HepG2 (cell line): ENCODE results near the gene DDR2.

Experiments
- ARNT2 ChIP-seq: sonication (generic); formaldehyde crosslinking; IDR thresholded peaks from 2 replicates; pipeline ENCODE4 v1.8.0; 2022; ENCODE audit warnings: mild to moderate bottlenecking, low read depth, missing genetic modification reagents, moderate library complexity
- BATF2 ChIP-seq: sonication (generic); formaldehyde crosslinking; IDR thresholded peaks from 2 replicates; pipeline ENCODE4 v1.8.0; 2022; ENCODE audit warnings: mild to moderate bottlenecking, missing genetic modification reagents, moderate library complexity
- CCAR2 ChIP-seq: fragments of 200-400 bp; formaldehyde crosslinking; optimal IDR thresholded peaks from 2 replicates; pipeline ENCODE3; 2018; ENCODE audit warnings: low read depth, mild to moderate bottlenecking, low read length, moderate library complexity
- CTCF ChIP-seq: sonication (generic); formaldehyde crosslinking; IDR thresholded peaks from 2 replicates; pipeline ENCODE4 v1.5.0; 2020; ENCODE audit warnings: mild to moderate bottlenecking, missing genetic modification reagents, moderate library complexity
- ELF4 ChIP-seq: sonication (generic); formaldehyde crosslinking; IDR thresholded peaks from 2 replicates; pipeline ENCODE4 v1.5.0; 2020; ENCODE audit warnings: missing genetic modification reagents, mild to moderate bottlenecking, moderate library complexity, borderline replicate concordance
- GABPA ChIP-seq, 2 experiments: IDR thresholded peaks; 2 replicates each; pipeline ENCODE4 v1.6.1; 2011 to 2016; ENCODE audit warnings: low read depth in 2 of 2, low read length in 1 of 2, missing biosample characterization in 1 of 2, missing genetic modification characterization in 1 of 2
- POLR2A ChIP-seq, 2 experiments: IDR thresholded peaks; 2 replicates each; pipeline ENCODE4 v1.6.1; 2011; ENCODE audit warnings: low read depth in 2 of 2, low read length in 2 of 2, mild to moderate bottlenecking in 1 of 2, moderate library complexity in 1 of 2; ENCODE audit not compliant: insufficient read depth in 1 of 2
- RAD21 ChIP-seq: fragments of 450-650 bp; formaldehyde crosslinking; IDR thresholded peaks from 2 replicates; pipeline ENCODE4 v1.5.0; 2020; ENCODE audit warnings: mild to moderate bottlenecking
- RXRA ChIP-seq: sonication (generic); formaldehyde crosslinking; IDR thresholded peaks from 2 replicates; pipeline ENCODE4 v1.5.1; 2020; ENCODE audit warnings: missing genetic modification reagents
- ZNF282 ChIP-seq: fragments of 450-650 bp; IDR thresholded peaks from 2 replicates; pipeline ENCODE4 v1.6.1; 2018; ENCODE audit not compliant: partially characterized antibody
- TF ChIP-seq, protein P1 (sequence below): sonication (generic); formaldehyde crosslinking; IDR thresholded peaks from 2 replicates; pipeline ENCODE4 v1.4.0; 2020; ENCODE audit warnings: missing genetic modification reagents, borderline replicate concordance
- TF ChIP-seq, protein P2 (sequence below): sonication (generic); formaldehyde crosslinking; IDR thresholded peaks from 2 replicates; pipeline ENCODE4 v1.4.0; 2020; ENCODE audit warnings: mild to moderate bottlenecking, missing genetic modification reagents

GRCh38 chr1:162725301-162725837, 93.1 kb downstream of the DDR2 start:
- TF ChIP-seq ARNT2 = no peak
- no peak for TF ChIP-seq GABPA (IDR thresholded peaks at IDR 0.05; ENCODE audit: low read depth, low read length)
- no peak for TF ChIP-seq GABPA (CRISPR knock-in tag; IDR thresholded peaks at IDR 0.05; ENCODE audit: low read depth)
- TF ChIP-seq, protein P1, sequence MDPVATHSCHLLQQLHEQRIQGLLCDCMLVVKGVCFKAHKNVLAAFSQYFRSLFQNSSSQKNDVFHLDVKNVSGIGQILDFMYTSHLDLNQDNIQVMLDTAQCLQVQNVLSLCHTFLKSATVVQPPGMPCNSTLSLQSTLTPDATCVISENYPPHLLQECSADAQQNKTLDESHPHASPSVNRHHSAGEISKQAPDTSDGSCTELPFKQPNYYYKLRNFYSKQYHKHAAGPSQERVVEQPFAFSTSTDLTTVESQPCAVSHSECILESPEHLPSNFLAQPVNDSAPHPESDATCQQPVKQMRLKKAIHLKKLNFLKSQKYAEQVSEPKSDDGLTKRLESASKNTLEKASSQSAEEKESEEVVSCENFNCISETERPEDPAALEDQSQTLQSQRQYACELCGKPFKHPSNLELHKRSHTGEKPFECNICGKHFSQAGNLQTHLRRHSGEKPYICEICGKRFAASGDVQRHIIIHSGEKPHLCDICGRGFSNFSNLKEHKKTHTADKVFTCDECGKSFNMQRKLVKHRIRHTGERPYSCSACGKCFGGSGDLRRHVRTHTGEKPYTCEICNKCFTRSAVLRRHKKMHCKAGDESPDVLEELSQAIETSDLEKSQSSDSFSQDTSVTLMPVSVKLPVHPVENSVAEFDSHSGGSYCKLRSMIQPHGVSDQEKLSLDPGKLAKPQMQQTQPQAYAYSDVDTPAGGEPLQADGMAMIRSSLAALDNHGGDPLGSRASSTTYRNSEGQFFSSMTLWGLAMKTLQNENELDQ (CRISPR knock-in tag) = no peak
- TF ChIP-seq, protein P2, sequence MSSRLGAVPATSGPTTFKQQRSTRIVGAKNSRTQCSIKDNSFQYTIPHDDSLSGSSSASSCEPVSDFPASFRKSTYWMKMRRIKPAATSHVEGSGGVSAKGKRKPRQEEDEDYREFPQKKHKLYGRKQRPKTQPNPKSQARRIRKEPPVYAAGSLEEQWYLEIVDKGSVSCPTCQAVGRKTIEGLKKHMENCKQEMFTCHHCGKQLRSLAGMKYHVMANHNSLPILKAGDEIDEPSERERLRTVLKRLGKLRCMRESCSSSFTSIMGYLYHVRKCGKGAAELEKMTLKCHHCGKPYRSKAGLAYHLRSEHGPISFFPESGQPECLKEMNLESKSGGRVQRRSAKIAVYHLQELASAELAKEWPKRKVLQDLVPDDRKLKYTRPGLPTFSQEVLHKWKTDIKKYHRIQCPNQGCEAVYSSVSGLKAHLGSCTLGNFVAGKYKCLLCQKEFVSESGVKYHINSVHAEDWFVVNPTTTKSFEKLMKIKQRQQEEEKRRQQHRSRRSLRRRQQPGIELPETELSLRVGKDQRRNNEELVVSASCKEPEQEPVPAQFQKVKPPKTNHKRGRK (CRISPR knock-in tag) = no peak
- TF ChIP-seq POLR2A (IDR thresholded peaks at IDR 0.05; ENCODE audit: insufficient read depth in 1 of 2, low read depth in 2 of 2, low read length in 2 of 2) = no peak
- TF ChIP-seq RAD21 = no peak
- no peak for TF ChIP-seq CCAR2
- no peak for TF ChIP-seq CTCF (CRISPR knock-in tag)
- no peak for TF ChIP-seq RXRA
- TF ChIP-seq ZNF282 = no peak
- TF ChIP-seq BATF2 (CRISPR knock-in tag) = no peak
- TF ChIP-seq ELF4 (CRISPR knock-in tag) = no peak
